CD1c-positive myeloid dendritic cell (primary cell): ENCODE results near the gene ZNF584.
A peak's percentile ranks its signal among the peaks of the same experiment; 100 is the strongest.
"Not testable (repeated sequence)": the region's sequence is repeated elsewhere in the genome, so short reads cannot be mapped to it uniquely, and the experiment has no call there.

ENCODE experiments used
- DNase-seq: peaks from one replicate; pipeline ENCODE4 v3.0.0-alpha.2; 2016; ENCODE audit errors: extremely low spot score

The ZNF584 gene

DNA sequence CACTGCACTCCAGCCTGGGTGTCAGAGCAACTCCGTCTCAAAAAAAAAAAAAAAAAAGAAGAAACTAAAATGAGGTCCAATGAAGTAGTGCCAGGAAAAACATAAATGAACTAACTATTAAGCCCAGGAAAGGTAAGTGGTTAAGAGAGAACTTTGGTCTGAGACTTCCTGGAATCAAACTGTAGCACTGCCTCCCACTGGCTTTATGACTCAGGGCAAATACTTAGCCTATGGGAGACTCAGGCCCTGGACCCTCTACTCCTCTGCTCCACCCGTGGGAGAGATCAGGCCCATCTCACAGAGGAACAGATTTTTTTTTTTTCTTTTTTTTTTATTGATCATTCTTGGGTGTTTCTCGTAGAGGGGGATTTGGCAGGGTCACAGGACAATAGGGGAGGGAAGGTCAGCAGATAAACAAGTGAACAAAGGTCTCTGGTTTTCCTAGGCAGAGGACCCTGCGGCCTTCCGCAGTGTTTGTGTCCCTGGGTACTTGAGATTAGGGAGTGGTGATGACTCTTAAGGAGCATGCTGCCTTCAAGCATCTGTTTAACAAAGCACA lies 4.5 kb upstream of the ZNF584 start:
- DNase-seq: peak; percentile 35

DNA sequence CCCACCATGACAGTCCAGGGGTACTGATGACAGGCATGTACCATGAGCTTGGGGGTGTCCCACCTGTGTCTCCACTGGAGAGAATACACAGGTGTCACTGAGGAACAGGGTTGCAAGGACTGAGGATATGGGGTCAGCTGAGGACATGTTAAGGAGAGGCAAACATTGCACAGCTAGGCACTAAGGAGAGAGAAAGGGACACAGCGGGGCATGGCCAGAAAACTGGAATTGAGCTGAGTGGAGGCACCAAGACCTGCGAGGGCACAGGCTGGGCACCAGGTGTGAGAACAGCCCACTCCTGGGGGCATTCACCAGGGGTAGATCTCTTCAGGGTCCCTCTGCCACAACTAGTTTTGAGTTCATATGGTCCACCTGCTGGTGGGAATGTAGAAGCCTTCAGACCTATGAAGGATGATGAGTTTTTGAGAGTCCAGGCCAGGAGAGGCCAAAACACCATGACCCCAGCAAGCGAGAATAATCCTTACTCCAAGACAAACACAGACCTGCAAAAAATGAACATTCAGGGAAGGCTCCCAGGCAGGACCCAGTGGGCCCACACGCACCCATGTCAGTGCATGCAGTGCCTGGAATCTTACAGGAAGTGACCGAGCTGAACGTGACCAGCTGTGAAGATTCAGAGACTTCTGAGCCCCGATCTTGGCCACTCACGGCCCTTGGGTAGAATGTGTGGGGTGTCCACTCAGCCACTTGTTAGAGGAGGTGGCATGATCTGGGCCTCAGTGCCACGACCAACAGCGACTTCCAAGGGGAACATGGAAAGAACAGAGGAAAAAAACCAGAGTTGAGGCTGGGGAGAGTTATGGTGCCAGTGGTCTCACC lies 1.4 kb upstream of the ZNF584 start:
- DNase-seq: peak; percentile 18

GRCh38 chr19:58407658-58408151 lies 744 bp upstream of the ZNF584 start:
- no peak for DNase-seq

GRCh38 chr19:58409010-58409790 lies 751 bp downstream of the ZNF584 start:
- DNase-seq: no peak

DNA sequence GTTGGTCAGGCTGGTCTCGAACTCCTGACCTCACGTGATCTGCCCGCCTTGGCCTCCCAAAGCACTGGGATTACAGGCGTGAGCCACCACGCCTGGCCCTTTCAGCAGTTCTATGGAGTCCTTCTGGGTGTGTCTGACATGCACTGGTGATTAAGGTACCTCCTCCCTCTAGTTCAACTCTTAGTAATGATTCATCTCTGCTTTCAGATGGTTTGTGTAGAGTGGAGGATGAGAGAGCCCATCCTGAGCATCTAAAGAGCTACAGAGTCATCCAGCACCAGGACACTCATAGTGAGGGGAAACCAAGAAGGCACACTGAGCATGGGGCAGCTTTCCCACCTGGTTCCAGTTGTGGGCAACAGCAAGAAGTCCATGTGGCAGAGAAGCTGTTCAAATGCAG lies 8.2 kb downstream of the ZNF584 start:
- no peak for DNase-seq

DNA sequence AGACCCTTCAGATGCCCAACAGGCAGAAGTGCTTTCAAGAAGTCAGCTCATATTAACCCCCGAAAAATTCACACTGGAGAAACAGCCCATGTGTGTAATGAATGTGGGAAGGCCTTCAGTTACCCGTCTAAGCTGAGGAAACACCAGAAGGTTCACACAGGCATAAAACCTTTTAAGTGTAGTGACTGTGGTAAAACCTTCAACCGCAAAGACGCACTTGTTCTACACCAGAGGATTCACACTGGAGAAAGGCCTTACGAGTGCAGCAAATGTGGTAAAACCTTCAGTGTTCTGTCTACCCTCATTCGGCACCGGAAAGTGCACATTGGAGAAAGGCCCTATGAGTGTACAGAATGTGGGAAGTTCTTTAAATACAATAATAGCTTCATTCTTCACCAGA lies 8.6 kb downstream of the ZNF584 start:
- DNase-seq: no peak

DNA sequence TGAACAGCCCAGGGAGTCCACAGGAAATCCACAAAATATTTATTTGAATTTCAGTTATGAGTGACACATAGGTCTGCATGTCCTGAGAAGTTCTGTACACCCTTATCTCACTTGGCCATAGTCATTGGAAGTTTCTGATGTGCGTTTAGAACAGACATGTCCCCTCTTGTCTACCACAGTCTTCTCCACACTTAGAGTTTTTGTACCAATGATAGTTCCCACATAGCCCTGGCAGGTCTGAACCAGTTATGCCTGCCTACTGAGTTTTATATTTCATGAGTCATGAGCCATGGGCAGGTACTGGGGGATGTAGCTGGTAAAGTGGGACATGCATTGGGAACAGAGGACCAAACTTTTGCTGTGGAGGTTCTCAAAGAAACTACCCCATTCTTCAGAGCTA lies 20.2 kb downstream of the ZNF584 start:
- DNase-seq: no peak

- no peak for DNase-seq
Observed at GRCh38 chr19:58429745-58430144, 21.3 kb downstream of the ZNF584 start.

- DNase-seq: no peak
Observed at GRCh38 chr19:58434217-58434616, 25.8 kb downstream of the ZNF584 start.

DNA sequence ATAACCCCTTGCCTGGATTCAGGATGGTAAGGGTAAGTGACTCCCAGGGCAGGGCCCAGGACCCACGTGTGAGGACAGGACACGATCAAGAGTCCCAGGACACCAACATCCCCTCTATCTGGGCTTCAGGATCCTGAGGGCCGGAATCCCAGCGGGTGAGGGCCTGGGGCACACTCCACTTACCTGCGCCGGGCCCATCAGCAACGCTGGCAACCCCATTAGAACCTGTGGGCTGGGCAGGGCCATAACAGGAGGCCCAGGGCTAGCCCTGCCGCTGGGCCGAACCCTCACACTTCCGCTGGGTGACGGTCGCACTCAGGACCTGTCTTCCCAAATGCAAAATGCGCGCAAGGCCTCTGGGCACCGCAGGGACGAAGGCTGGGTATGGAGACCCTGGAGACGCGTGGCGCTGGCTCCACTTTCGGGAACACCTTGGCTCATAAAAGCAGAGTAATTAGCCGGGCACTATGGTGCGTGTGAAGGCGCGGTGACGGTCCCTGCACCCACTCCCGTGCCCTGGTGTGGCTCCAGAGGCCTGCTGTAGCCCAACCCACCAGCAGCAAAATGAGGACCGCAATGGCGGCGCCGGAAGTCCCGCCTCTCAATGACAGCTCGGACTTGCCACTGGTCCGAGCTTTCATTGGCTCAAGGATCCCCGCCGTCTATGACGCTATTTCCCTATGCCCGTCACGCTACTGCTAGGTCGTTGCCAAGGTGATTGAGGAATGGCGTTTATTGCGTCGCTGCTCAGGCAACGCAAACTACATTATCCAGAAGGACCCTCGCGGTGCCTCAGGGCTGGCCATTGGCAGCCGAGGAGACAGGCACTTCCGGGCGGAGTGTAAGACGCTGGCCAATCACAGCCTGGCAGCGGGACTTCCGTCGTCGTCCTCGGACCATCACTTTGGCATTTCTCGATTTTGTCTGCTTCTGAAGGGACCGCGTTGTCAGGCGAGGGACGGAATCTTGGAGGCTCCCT lies 31.4 kb downstream of the ZNF584 start, which contains the start of gene ZNF132:
TSS of gene ZNF132 (minus strand) at position 578 of the 979 bp plus-strand sequence. CDS start at position 246, 332 bp downstream.
- DNase-seq: peak; percentile 100

DNA sequence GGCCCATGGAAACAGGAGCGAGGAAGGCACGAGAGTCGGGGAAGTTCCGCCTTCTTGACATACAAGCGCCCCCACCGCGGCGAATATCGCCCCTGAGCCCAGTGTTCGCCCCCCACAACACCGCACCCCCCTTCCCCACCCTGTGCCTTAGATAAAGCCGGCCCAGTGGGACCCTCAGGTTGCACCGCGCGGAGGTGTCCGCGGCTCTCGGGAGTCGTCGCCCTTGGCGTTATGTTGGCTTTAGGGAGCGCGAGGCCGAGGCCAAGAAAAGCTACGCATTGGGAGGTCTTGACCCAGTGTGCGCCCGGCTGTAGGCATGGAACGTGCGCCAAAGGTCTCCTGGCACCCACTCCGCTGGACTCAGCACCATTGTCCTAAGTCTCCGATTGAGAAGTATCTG lies 32.1 kb downstream of the ZNF584 start:
- no peak for DNase-seq

- DNase-seq: not testable (repeated sequence)
Observed at GRCh38 chr19:58442986-58443385, 34.5 kb downstream of the ZNF584 start.

GRCh38 chr19:58448860-58449259 lies 40.4 kb downstream of the ZNF584 start:
- not testable (repeated sequence) for DNase-seq

GRCh38 chr19:58449980-58450379 lies 41.5 kb downstream of the ZNF584 start:
- DNase-seq: not testable (repeated sequence)

DNA sequence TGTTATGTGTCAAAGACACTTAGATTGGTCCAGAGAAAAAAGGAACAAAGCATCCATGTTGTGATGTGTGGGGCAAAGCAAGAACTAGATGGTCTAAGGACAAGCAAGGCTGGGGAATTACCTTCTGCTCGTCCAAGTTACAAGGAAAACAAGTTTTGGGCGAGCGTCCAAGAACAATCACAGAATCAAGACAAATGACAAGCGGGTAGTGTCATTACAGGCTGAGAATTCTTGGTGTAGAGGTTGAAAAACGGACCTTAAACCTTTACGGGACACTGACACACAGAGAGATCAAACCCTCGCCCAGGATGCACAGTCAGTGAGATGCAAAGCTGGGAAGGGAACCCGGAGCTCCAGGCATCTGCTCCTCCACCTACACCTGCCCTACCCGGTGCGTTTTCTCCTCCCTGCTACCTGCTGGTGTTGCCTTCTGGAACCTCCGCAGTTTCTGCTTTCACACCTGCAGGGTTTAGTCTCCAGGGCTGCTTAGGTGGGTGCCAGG lies 42.5 kb downstream of the ZNF584 start:
- DNase-seq: peak; percentile 15

DNA sequence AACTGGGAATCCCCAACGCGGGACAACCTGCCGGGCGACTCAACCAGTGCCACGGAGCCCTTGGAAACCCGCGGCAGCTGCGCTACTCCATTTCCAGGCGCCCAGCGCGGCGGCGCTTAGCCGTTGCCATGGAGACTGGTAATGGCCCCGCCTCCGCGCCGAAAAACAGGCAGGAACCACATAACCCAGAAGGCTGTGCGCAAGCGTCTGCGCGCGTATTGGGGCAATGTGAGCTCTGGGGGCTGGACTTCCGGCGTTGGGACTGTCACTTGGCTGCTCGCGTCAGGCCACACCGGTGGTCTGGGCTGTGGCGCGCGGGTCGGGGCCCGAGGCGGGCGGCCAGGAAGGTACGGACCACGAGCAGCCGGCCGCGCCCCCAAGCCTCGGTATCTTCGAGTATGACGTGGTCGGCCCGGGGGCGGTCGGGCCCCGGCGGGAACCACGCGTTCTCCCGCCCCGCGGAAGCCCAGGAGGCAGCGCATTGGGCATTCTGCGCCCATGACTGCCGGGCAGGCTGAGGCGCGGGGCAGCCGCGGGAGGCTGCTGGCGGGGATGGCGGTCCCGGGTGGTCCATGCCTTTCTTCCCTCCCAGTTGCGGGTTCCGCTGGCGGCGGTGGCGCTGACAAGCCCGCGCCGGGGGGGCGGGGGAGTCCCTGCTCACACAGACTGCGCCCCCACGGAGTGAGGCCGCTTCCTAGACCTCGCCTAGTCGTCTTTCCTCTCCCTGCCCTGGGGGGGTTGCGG lies 43.1 kb downstream of the ZNF584 start, which contains the start of gene ZNF324B:
TSS of gene ZNF324B (plus strand) at position 265 of the 744 bp plus-strand sequence. CDS start 2,080 bp downstream, outside the sequence.
- peak; percentile 99 for DNase-seq

DNA sequence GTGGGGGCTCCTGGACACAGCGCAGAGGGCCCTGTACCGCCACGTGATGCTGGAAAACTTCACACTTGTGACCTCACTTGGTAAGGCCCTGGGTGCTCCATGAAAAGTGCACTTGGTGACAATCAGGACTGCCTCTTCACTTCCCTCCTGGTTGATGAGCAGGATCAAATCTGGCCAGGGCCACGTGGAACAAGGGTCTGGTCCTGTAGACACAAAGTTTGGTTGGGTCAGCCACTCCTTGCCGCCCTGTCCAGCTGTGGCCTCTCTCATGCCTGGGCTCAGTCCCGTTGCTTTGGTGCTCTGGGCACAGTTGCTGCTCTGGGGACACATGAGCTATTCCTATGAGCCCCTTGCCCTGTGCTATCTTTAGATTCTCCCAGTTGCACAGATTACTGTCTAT lies 45.3 kb downstream of the ZNF584 start:
- DNase-seq: no peak

DNA sequence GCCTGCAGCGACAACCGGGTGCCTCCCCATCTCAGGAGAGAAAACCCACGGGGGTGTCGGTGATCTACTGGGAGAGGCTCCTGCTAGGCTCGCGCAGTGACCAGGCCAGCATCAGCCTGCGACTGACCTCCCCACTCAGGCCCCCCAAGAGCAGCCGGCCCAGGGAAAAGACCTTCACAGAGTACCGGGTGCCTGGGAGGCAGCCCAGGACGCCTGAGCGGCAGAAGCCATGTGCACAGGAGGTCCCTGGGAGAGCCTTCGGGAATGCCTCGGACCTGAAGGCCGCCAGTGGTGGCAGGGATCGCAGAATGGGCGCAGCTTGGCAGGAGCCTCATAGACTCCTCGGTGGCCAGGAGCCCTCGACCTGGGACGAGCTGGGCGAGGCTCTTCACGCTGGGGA lies 46.9 kb downstream of the ZNF584 start:
- no peak for DNase-seq

- DNase-seq: no peak
Observed at GRCh38 chr19:58456111-58456510, 47.7 kb downstream of the ZNF584 start.

DNA sequence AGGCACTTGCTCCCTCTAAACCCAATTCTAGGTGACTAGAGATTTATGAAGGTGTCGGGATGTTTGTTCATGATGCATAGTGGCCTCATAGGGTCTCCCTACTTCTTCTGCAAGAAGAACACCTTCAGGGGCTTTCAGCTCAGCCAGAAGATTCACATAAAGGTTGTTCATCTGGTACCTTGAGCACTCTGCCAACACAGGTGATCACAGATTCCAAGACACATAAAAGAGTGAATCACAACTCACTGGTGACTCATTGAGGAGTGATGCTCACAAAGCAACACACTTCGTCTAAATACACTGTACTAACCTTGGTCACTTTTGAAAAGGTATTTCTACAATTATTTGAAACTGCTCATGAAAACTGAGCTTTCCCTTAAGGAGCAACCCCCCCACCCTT lies 51.6 kb downstream of the ZNF584 start:
- no peak for DNase-seq
